ENCODE data around the gene SYT1.

Gene SYT1

GRCh38 chr12:79021021-79021420 is 156.4 kb downstream of the SYT1 start:
- TF ChIP-seq REST (IDR thresholded peaks at IDR 0.05; ENCODE audit: insufficient read depth in 1 of 2, low read depth in 2 of 2, low read length in 2 of 2) (no peak), POLR2AphosphoS5 (IDR thresholded peaks at IDR 0.05; ENCODE audit: low read depth, low read length) (no peak), SIN3A (IDR thresholded peaks at IDR 0.05; ENCODE audit: borderline replicate concordance, insufficient read depth, low read length) (no peak), TAF1 (IDR thresholded peaks at IDR 0.05; ENCODE audit: borderline replicate concordance, insufficient read depth, low read length) (no peak), FOXP2 (optimal IDR thresholded peaks at IDR 0.05; ENCODE audit: borderline replicate concordance, extremely low read depth, extremely low read length, insufficient read depth) (no peak)

- TF ChIP-seq TAF1 (IDR thresholded peaks at IDR 0.05; ENCODE audit: borderline replicate concordance, insufficient read depth, low read length) = no peak
- TF ChIP-seq POLR2AphosphoS5 (IDR thresholded peaks at IDR 0.05; ENCODE audit: low read depth, low read length) = no peak
- no peak for TF ChIP-seq SIN3A (IDR thresholded peaks at IDR 0.05; ENCODE audit: borderline replicate concordance, insufficient read depth, low read length)
Measured at GRCh38 chr12:79023261-79023660, 158.7 kb downstream of the SYT1 start.

GRCh38 chr12:79023784-79024183 is 159.2 kb downstream of the SYT1 start:
- no peak for TF ChIP-seq SIN3A (IDR thresholded peaks at IDR 0.05; ENCODE audit: borderline replicate concordance, insufficient read depth, low read length)
- no peak for TF ChIP-seq POLR2AphosphoS5 (IDR thresholded peaks at IDR 0.05; ENCODE audit: low read depth, low read length)
- TF ChIP-seq REST (IDR thresholded peaks at IDR 0.05; ENCODE audit: insufficient read depth in 1 of 2, low read depth in 2 of 2, low read length in 2 of 2) = no peak
- no peak for TF ChIP-seq FOXP2 (optimal IDR thresholded peaks at IDR 0.05; ENCODE audit: borderline replicate concordance, extremely low read depth, extremely low read length, insufficient read depth)
- TF ChIP-seq TAF1 (IDR thresholded peaks at IDR 0.05; ENCODE audit: borderline replicate concordance, insufficient read depth, low read length) = no peak

- TF ChIP-seq TAF1 (IDR thresholded peaks at IDR 0.05; ENCODE audit: borderline replicate concordance, insufficient read depth, low read length) (no peak), REST (IDR thresholded peaks at IDR 0.05; ENCODE audit: insufficient read depth in 1 of 2, low read depth in 2 of 2, low read length in 2 of 2) (no peak), SIN3A (IDR thresholded peaks at IDR 0.05; ENCODE audit: borderline replicate concordance, insufficient read depth, low read length) (no peak), FOXP2 (optimal IDR thresholded peaks at IDR 0.05; ENCODE audit: borderline replicate concordance, extremely low read depth, extremely low read length, insufficient read depth) (no peak), POLR2AphosphoS5 (IDR thresholded peaks at IDR 0.05; ENCODE audit: low read depth, low read length) (no peak)
Measured at GRCh38 chr12:79033788-79034187, 169.2 kb downstream of the SYT1 start.

- no peak for TF ChIP-seq TAF1 (IDR thresholded peaks at IDR 0.05; ENCODE audit: borderline replicate concordance, insufficient read depth, low read length)
- TF ChIP-seq FOXP2 (optimal IDR thresholded peaks at IDR 0.05; ENCODE audit: borderline replicate concordance, extremely low read depth, extremely low read length, insufficient read depth) = no peak
- no peak for TF ChIP-seq REST (IDR thresholded peaks at IDR 0.05; ENCODE audit: insufficient read depth in 1 of 2, low read depth in 2 of 2, low read length in 2 of 2)
- no peak for TF ChIP-seq POLR2AphosphoS5 (IDR thresholded peaks at IDR 0.05; ENCODE audit: low read depth, low read length)
- TF ChIP-seq SIN3A (IDR thresholded peaks at IDR 0.05; ENCODE audit: borderline replicate concordance, insufficient read depth, low read length) = no peak
Measured at GRCh38 chr12:79046021-79046420, 181.4 kb downstream of the SYT1 start.
